Stimulated activated CD8-positive, alpha-beta memory T cell treated with anti-CD3 and anti-CD28 coated beads, Interleukin-2, amount 100 ng/mL, for 48 hours (primary cell): ENCODE results near the gene CARD9.

Source experiments
- DNase-seq, 2 donors: peaks; one replicate each; pipeline ENCODE4 v3.0.0-alpha.2; 2020; ENCODE audit warnings: low read depth in 2 of 2

Gene CARD9

DNA sequence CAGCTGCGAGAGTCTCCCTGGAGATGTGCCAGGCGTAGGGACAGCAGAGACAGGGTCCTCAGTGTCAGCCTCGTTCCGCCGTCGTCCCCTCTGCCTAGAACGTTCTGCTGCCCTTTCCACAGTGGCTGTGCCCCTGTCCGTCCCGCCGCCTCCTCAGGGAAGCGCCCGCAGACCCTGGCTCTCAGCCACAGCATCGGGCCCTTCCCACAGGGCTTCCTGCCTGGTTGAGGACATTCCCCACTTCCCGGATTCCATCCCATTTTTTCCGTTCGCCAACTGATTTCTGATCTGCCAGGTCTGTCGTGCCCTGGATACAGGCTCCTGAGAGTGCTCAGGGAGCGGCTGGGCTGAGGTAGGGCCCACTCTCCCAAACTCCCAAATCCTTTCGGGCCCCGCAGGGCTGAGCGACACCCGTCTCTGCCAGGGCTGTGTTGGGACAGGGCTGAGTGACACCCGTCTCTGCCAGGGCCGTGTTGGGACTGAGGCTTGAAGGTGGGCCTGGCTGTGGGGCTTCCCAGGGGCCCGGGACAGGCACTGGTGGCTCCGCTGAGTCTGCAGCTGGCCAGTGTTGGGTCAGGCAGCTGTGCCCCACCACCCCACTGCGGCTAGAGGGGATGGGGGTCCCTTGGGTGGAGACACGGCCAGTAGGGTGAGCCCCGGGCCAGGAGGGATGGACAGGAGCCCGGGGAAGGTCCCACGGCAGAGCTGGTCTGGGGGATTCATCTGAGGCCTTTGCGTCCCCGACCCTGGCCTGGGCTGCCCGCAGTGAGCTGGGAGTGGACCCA is 25.8 kb downstream of the CARD9 start:
- DNase-seq = no peak

DNA sequence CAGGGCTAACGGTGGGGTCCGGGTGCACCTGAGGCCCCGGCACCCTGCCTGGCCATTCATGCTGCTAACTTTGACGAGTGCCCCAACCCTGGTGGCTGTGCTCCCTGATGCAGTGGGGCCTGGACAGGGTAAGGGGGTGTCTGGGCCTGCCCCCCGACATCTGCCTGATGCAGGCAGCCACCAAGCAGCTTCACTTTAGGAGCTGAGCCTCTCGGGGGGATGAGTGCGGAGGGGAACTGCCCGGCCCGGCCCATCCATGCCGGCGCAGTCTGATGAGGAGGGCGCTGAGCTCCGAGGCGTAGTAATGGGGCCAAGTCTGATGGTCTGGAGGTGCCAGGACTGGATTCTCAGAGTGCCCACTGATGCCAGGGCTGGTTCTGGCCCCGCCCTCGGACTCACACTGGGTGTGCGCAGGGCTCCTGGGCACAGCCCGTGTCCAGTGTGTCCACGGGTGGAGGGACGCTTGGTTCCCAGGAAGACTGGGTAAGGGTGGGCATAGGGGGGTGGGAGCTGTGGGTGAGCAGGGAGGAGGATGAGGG is 26.5 kb downstream of the CARD9 start:
- DNase-seq = no peak

DNA sequence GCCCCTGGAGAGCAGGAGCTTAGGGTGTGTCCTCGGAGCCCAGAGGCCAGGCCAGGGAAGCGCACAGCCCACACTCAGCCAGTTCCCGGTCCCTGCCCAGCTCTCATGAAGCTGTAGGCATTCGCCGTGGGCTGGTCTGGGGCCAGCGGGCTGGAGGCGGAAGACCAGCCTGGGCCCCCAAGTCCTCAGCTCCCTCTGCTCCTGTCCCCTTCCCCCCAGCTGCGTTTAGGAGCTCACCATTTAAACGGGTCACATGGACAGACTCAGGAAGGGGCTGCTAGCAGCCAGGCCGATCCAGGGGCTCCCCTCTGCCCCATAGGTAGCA is 27.4 kb downstream of the CARD9 start:
- no peak for DNase-seq

DNA sequence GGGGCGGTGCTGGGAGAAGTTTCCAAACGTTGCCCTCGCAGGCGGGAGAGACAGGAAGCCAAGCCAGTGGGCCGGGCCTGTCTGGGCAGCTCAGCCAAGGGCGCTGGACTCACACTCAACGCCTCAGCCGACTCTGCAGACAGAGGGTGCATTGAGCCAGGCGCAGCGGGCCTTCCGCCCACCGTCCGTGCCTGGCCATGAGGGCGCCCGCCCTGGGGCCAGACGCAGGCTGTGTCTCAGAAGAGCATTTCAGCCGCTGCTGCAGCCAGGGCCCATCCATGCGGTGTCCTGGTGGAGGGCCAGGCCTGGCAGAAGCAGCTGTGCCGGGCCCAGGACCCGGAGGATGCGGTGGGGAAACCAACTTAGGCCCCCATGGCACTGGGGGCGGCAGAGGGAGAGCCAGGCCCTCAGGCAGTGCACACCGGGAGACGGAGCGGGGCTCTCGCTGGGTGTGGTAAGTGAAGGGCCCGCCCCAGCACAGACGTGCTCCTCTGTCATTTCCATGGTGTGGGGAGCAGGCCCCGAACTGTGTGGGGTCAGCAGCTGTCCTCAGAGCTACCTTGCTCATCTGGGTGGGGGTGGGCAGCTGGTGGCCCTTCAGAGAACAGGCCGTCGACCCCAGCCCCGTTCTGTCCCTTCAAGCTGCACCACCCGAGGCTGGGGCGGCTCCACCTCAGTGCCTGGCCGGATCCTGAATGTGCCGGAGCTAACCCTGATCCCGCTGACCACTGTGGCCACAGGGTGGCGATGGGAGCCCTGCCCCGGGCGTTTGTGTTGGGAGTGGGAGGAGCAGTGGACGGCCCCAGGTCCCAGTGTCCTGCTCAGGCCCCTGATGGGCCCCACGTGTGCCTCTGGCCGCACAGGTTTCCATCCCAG is 27.9 kb downstream of the CARD9 start:
- DNase-seq = no peak

GRCh38 chr9:136344544-136345280 is 28.8 kb downstream of the CARD9 start:
- no peak for DNase-seq

GRCh38 chr9:136343884-136344269 is 29.6 kb downstream of the CARD9 start:
- no peak for DNase-seq

DNA sequence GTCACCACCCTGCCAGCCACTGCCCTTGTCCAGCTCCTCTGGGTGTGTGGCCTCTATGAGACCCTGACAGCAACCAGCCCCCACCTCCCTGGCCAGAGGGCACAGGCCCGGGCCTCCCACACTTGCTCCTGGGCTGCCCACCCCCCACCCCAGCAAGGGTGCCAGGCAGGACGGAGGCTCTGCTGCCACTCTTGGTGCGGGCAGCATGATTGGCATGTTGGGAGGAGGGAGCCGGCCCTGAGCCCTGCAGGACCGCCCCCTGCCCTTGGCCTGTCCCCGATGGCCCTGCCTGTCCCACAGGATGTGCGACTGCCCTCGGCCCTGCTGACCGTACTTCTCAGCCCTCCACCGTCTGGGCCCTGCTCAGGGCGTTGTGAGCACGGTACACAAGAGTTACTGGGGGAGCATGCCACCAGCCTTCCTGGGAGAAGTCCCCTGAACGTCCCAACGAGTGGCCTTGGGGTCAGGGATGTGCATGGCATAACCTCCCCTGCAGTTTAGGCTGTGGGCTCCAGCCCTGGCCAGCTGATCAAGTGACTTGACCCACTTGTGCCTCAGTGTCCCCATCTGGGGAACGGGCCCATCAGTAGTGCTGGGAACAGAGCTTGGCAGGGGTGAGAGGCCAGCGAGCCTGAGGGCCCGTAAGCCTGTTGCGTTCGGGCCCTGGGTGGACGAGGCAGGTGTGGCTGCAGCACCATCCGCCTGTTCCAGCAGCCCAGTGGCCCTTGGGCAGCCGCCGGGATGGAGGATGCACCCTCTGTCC is 30.2 kb downstream of the CARD9 start:
- DNase-seq = no peak

GRCh38 chr9:136342181-136343120 is 31.0 kb downstream of the CARD9 start:
- peak; percentile 59 to 75 for DNase-seq

- no peak for DNase-seq
Observed at GRCh38 chr9:136341769-136342168, 31.7 kb downstream of the CARD9 start.

- DNase-seq = no peak
Observed at GRCh38 chr9:136341042-136341655, 32.3 kb downstream of the CARD9 start.

DNA sequence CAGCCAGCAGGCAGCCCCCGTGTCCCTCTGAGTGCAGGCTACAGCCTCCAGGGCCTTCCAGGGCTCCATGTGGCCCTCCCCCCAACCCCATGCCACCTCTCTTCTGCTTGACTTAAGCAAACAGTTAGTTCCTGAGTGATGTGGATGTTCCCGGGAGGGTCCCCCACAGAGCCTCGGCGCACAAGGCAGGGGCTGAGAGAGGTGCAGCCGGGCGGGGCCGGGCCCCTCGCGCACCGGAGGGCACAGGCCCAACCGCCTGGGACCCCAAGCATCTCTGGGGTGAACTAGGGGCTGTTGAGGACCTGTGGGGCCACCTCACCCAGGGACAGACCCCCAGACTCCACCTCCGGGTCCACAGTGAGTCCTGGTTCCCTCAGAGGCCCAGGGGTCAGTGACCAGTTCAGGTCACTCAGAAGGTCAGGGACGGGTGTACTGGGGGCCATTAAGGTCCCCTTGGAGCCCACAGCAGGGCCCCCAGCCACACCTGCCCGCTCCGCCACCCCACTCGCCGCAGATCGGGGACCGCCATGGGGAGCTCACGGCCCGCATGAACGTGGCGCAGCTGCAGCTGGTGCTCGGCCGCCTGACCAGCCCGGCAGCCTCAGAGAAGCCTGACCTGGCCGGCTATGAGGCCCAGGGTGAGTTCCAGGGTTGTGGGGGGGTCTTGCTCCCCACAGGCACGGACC is 33.0 kb downstream of the CARD9 start:
- no peak for DNase-seq

DNA sequence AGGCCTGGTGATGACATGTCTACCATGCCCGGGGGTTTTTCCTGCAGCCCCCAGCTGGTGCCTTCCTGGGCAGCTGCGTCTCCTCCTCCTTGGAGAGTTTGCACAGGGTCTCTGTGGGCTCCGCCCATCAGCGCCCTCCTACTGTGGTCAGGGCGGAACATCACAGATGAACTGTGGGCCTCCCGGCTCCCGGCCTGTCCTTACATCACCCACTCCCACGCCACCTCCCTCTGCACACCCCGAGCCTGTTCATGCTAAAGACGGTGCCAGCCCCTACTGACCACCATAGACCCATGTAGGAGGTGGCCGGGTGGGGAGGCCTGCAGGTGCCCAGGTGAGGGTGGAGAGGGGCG is 33.5 kb downstream of the CARD9 start:
- DNase-seq = no peak

DNA sequence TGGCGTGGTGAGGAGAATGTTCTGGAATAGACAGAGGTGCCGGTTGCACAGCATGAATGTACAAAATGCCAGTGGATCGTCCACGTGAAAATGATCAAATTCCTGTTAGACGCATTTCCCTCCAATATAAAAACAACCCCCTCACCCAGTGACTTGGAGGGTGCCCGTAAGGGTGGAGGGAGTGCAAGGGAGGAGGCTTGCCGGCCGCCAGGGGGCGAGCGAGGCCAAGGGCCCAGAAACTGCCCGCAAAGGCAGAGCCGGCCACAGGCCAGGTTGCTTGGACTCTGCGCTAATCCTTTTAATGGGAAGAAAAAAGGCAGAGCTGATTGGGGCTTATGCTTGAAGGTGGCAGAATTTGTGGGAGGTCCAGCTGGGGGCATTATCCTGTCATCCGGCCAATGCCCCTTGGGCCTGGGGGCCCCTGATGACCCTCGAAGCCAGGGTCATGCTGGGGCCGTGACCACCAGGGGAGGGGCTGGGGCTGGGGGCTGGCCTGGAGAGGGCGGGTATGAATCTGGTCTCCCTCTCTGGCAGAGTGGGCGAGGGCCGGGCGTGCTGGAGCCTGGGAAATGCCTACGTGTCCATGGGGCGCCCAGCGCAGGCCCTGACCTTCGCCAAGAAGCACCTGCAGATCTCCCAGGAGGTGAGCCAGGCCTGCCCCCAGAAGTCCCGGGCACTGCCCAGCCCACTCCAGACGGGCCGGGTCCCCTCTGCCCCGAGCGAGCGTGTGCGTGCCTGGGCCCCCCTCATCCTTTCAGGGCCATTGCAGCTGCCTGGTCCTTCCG is 34.1 kb downstream of the CARD9 start:
- peak in 1 of 2 donors; percentile 26 for DNase-seq

DNA sequence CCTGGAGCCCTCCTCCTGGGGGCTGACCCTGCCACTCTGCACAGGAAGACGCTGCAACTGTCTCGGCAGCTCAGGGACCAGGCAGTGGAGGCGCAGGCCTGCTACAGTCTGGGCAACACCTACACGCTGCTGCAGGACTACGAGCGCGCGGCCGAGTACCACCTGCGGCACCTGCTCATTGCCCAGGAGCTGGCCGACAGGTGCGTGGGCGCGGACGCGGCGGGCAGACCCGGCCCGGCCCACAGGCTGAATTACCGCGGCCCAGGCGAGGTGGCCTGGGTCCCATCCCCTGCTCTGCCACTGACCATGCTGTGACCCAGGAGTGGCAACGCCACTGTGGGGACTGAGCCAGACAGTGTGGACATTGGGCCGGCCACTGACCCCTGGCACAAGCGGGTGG is 35.0 kb downstream of the CARD9 start:
- no peak for DNase-seq

GRCh38 chr9:136337416-136338395 is 35.8 kb downstream of the CARD9 start:
- DNase-seq = no peak

DNA sequence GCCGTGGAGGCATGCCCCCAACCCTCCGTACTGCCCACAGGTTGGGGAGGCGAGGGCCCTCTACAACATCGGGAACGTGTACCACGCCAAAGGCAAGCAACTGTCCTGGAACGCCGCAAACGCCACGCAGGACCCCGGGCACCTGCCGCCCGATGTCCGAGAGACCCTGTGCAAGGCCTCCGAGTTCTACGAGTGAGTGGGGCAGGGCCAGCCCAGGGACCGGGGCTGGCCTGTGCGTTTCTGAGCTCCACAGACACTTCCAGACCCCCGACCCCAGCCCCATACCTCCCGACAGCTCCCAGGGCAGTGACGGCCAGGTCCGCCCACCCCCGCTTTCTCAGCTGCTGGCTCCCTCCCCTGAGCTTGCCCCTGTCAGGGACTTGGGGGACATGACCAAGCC is 36.6 kb downstream of the CARD9 start:
- DNase-seq = no peak

- no peak for DNase-seq
Observed at GRCh38 chr9:136336156-136336870, 37.2 kb downstream of the CARD9 start.
